K562 (cell line): Measurements from ENCODE around the gene SCYL1. TPM values are rescaled to one million over a fixed set of nuclear protein-coding genes. Genes with fewer than 3 reads are reported as not detected.

Source experiments
- ATAC-seq: fragments of 200-7000 bp; cut with Tn5 transposase; 3 replicates; pipeline ENCODE4 v1.9.1; 2020; ENCODE audit warnings: moderate library complexity
- BruUV-seq: library from RNA; stranded (reverse); fragments of 400-500 nt; replicated peaks from 2 replicates; lab custom pipeline; 2021; lab: Mats Ljungman, UMichigan
- CTCF ChIA-PET: fragments of 300-600 bp; formaldehyde crosslinking; extraction: SDS; loops from one replicate; lab custom pipeline; 2021; ENCODE audit warnings: low intra/inter-chr PET ratio; lab: Yijun Ruan, JAX
- POLR2A ChIA-PET: fragments of 300-600, 350-650 bp; sonication (Branson Sonifier 250); formaldehyde crosslinking; extraction: SDS; loops from one replicate; lab custom pipeline; 2021; ENCODE audit warnings: antibody characterized with exemption, inconsistent platforms; lab: Yijun Ruan, JAX
- DNase-seq, 4 experiments: peaks; one replicate each; pipeline versions ENCODE4 v3.0.0 to v3.0.0-alpha.2; 2011 to 2018; ENCODE audit warnings: low spot score in 3 of 4, mixed read lengths in 3 of 4; ENCODE audit errors: extremely low read depth in 1 of 4
- FAIRE-seq: peaks from 2 replicates; lab custom pipeline; 2011; peaks lifted over from hg19 to GRCh38; lab: Jason Lieb, UNC
- H2AFZ ChIP-seq: 2 replicates; pipeline ENCODE4 v1.6.0; 2011; ENCODE audit warnings: low read depth, low read length, control low read depth, inconsistent platforms
- H3K27ac ChIP-seq: fragments of 200-600 bp; 3 replicates; pipeline ENCODE4 v1.8.0; 2011; ENCODE audit warnings: low read depth, mild to moderate bottlenecking, control low read depth, inconsistent platforms, low read length, moderate library complexity, mixed read lengths; ENCODE audit errors: extremely low read depth
- H3K27me3 ChIP-seq, 2 experiments: fragments of 300-600 bp in 1 of 2; 2 replicates in 1 of 2; 3 replicates in 1 of 2; pipeline versions ENCODE4 v1.6.0 to v1.8.0; 2011; ENCODE audit warnings: inconsistent platforms in 2 of 2, low read length in 2 of 2, mild to moderate bottlenecking in 1 of 2, mixed read lengths in 1 of 2, moderate library complexity in 1 of 2; ENCODE audit not compliant: control insufficient read depth in 2 of 2, insufficient read depth in 2 of 2
- H3K36me3 ChIP-seq: fragments of 300-600 bp; 3 replicates; pipeline ENCODE4 v1.8.0; 2011; ENCODE audit warnings: mild to moderate bottlenecking, low read length, inconsistent platforms; ENCODE audit not compliant: control insufficient read depth, insufficient read depth
- H3K4me1 ChIP-seq, 2 experiments: fragments of 200-600 bp in 1 of 2; replicated peaks in 1 of 2; 2 replicates in 1 of 2; 3 replicates in 1 of 2; pipeline versions ENCODE4 v1.5.1 to v1.8.0; 2011; ENCODE audit warnings: inconsistent platforms in 2 of 2, low read length in 2 of 2, mild to moderate bottlenecking in 1 of 2, mixed read lengths in 1 of 2, moderate library complexity in 1 of 2; ENCODE audit not compliant: control insufficient read depth in 2 of 2, insufficient read depth in 2 of 2
- H3K4me2 ChIP-seq: 2 replicates; pipeline ENCODE4 v1.6.1; 2011; ENCODE audit warnings: low read length, control low read depth, inconsistent platforms, mixed read lengths; ENCODE audit not compliant: insufficient read depth
- H3K4me3 ChIP-seq: fragments of 200-600 bp; sonication (generic), shearing (Covaris generic); 2 replicates; pipeline ENCODE4 v1.5.1; 2016; ENCODE audit warnings: control low read depth, inconsistent platforms
- H3K79me2 ChIP-seq: fragments of 200-600 bp; 3 replicates; pipeline ENCODE4 v1.8.0; 2011; ENCODE audit warnings: low read length, inconsistent platforms; ENCODE audit not compliant: control insufficient read depth, insufficient read depth
- H3K9ac ChIP-seq, 2 experiments: 2 replicates each; pipeline versions ENCODE4 v1.6.0 to v1.6.1; 2011; ENCODE audit warnings: low read depth in 2 of 2, low read length in 2 of 2, control low read depth in 1 of 2, inconsistent platforms in 1 of 2, mild to moderate bottlenecking in 1 of 2, mixed read lengths in 1 of 2; ENCODE audit not compliant: insufficient read depth in 1 of 2
- H3K9me1 ChIP-seq: one replicate; pipeline ENCODE4 v1.6.0; 2011; ENCODE audit warnings: inconsistent platforms, mild to moderate bottlenecking, low read length, moderate library complexity; ENCODE audit not compliant: control insufficient read depth, insufficient read depth
- H3K9me3 ChIP-seq: replicated peaks from 2 replicates; pipeline ENCODE4 v1.5.1; 2011; ENCODE audit warnings: low read depth, low read length, inconsistent platforms; ENCODE audit not compliant: control insufficient read depth, insufficient read depth
- H4K20me1 ChIP-seq: replicated peaks from 2 replicates; pipeline ENCODE4 v1.6.1; 2011; ENCODE audit warnings: low read length, inconsistent platforms, mixed read lengths; ENCODE audit not compliant: control insufficient read depth, insufficient read depth
- JUN ChIP-seq, 2 experiments: sonication (generic) in 1 of 2; formaldehyde crosslinking in 1 of 2; IDR thresholded peaks; 2 replicates each; pipeline versions ENCODE4 v1.6.1 to v1.8.0; 2012 to 2022; ENCODE audit warnings: borderline replicate concordance in 2 of 2, mild to moderate bottlenecking in 2 of 2, improper control_type of control experiment in 1 of 2, low read depth in 1 of 2, low read length in 1 of 2, missing genetic modification reagents in 1 of 2
- MBD2 ChIP-seq: sonication (generic); IDR thresholded peaks from 2 replicates; pipeline ENCODE4 v1.6.1; 2016; ENCODE audit warnings: low read depth, borderline replicate concordance
- NCOR1 ChIP-seq: fragments of 450-650 bp; IDR thresholded peaks from 2 replicates; pipeline ENCODE4 v1.6.1; 2016; ENCODE audit warnings: mild to moderate bottlenecking, moderate library complexity
- NFE2L1 ChIP-seq: fragments of 450-650 bp; IDR thresholded peaks from 2 replicates; pipeline ENCODE4 v1.6.1; 2016; ENCODE audit warnings: missing genetic modification characterization, low read depth, mild to moderate bottlenecking, missing compliant biosample characterization, moderate library complexity, borderline replicate concordance
- PCBP1 ChIP-seq: fragments of 200-400 bp; formaldehyde crosslinking; IDR thresholded peaks from 2 replicates; pipeline ENCODE4 v1.6.1; 2018; ENCODE audit warnings: mild to moderate bottlenecking, low read depth, low read length; ENCODE audit not compliant: poor library complexity, severe bottlenecking
- PRDM10 ChIP-seq: fragments of 450-650 bp; IDR thresholded peaks from 2 replicates; pipeline ENCODE4 v1.6.1; 2018; ENCODE audit not compliant: partially characterized antibody
- PYGO2 ChIP-seq: fragments of 450-650 bp; IDR thresholded peaks from 2 replicates; pipeline ENCODE4 v1.6.1; 2016; ENCODE audit warnings: mild to moderate bottlenecking, missing genetic modification characterization, moderate library complexity, missing compliant biosample characterization
- TBP ChIP-seq: optimal IDR thresholded peaks from 2 replicates; pipeline ENCODE3; 2011; ENCODE audit warnings: low read depth, low read length, improper control_type of control experiment
- ZFP91 ChIP-seq: sonication (generic); formaldehyde crosslinking; IDR thresholded peaks from 2 replicates; pipeline ENCODE4 v1.8.0; 2022; ENCODE audit warnings: mild to moderate bottlenecking, missing genetic modification reagents
- ZNF124 ChIP-seq: sonication (generic); formaldehyde crosslinking; IDR thresholded peaks from 2 replicates; pipeline ENCODE4 v1.8.1; 2022; ENCODE audit warnings: missing genetic modification reagents
- WGBS: fragments of 100-300 bp; shearing (Covaris generic); methylation state at CpG from one replicate; pipeline ENCODE4 v1.1.6; 2016; ENCODE audit warnings: low coverage, mixed read lengths; ENCODE audit not compliant: insufficient coverage; ENCODE audit errors: missing lambda C conversion rate; 5-methylcytosine and 5-hydroxymethylcytosine counted together
- in situ Hi-C: fragments of 300-500 bp; cut with MboI; formaldehyde crosslinking; loops from 4 replicates; pipeline ENCODE4 v1.15.0; 2018; ENCODE audit warnings: inconsistent platforms, mixed read lengths
- intact Hi-C: fragments of 100-400 bp; cut with micrococcal nuclease; formaldehyde crosslinking; loops from 2 replicates; pipeline ENCODE4 v1.14.2; 2022
- polyA plus RNA-seq, 8 experiments: library from polyadenylated mRNA; depleted of rRNA in 4 of 8; stranded (reverse) in 5 of 8; unstranded in 3 of 8; fragments of >200 nt; fragmentation: Nextera tagmentation in 2 of 8; fragmentation: Illumina TruSeq in 1 of 8; extraction: Ambion mirVana in 2 of 8; extraction: Trizol in 1 of 8; gene quantifications; 2 replicates each; pipeline versions ENCODE4 v1.2.1 to v1.2.3, GENCODE V29; 2011 to 2014; ENCODE audit warnings: inconsistent platforms in 1 of 8, missing spikeins in 1 of 8
- total RNA-seq, 7 experiments: library from RNA; depleted of rRNA in 6 of 7; stranded (reverse); fragments of >200 nt in 6 of 7; fragmentation: Illumina TruSeq in 2 of 7; extraction: Trizol in 2 of 7; gene quantifications; 2 replicates each; pipeline versions ENCODE4 v1.2.1 to v1.2.3, GENCODE V29; 2011 to 2021; ENCODE audit warnings: low replicate concordance in 1 of 7

The SCYL1 gene
- total and polyA plus RNA-seq, 9 of the 15 experiments (the other 6 are each of a cell fraction or from before 2014, with no cell fraction given), result 1.9 to 145 (median 57.6) TPM

- peak overlapping the region; percentile 90 to 100 for H3K9ac ChIP-seq
- intact Hi-C loops (no loop called here), in situ Hi-C loops (no loop called here)
- TF ChIP-seq ZFP91 (CRISPR knock-in tag) (no peak), PRDM10 (peak; percentile 49), ZNF124 (CRISPR knock-in tag) (no peak), NFE2L1 (no peak), NCOR1 (peak; percentile 55), TBP (no peak), PYGO2 (tag) (no peak), JUN (IDR thresholded peaks at IDR 0.05; ENCODE audit: borderline replicate concordance, low read depth, low read length) (no peak), JUN (CRISPR knock-in tag; IDR thresholded peaks at IDR 0.05; ENCODE audit: borderline replicate concordance) (no peak), PCBP1 (no peak), MBD2 (peak; percentile 22; the same call in 1 of the 2 replicates)
Observed at GRCh38 chr11:65478388-65479183, 46.3 kb upstream of the SCYL1 start.

More at GRCh38 chr11:65478388-65479183, 46.3 kb upstream of the SCYL1 start:
- ATAC-seq (peak; percentile 52), DNase-seq (peak; percentile 79 to 94 (median 84)), FAIRE-seq (peak; percentile 79)
- no peaks in the 10 kb centered on the region for H3K27me3 ChIP-seq
- peaks cover 38 to 57% of the 10 kb centered on the region in 2 experiments for H3K4me1 ChIP-seq
- no peaks in the 10 kb centered on the region for H3K9me1 ChIP-seq
- H4K20me1 ChIP-seq, result no peaks in the 10 kb centered on the region
- H3K9me3 ChIP-seq, result no peaks in the 10 kb centered on the region
- ChIA-PET POLR2A (interaction anchor here (0.6 to 26.0 kb wide), 14 partner anchors 10 to 484 kb away, joined by 3 to 2118 read pairs (median 4); partner anchors contain the start of genes MALAT1 and NEAT1), CTCF (no interaction called here)
- WGBS, result 2% methylated on average over 25 of the region's 33 CpGs
- BruUV-seq, result no TSS peak
- H3K79me2 ChIP-seq, result peaks cover 68% of the 10 kb centered on the region
- peak overlapping the region; percentile 98 for H3K4me2 ChIP-seq
- peak overlapping the region; percentile 93 for H3K4me3 ChIP-seq
- peak overlapping the region; percentile 70 for H2AFZ ChIP-seq
- H3K27ac ChIP-seq, result peak overlapping the region; percentile 99
- H3K36me3 ChIP-seq, result peaks cover 9% of the 10 kb centered on the region; the same call in 1 of the 3 replicates
